H9 (cell line): ENCODE data around the gene PIP5K1C. TPM values are rescaled to one million over a fixed set of nuclear protein-coding genes. Genes with fewer than 3 reads are reported as not detected.

Experiments
- DNase-seq: peaks from one replicate; pipeline ENCODE4 v3.0.0-alpha.2; 2017
- H2AFZ ChIP-seq: one replicate; pipeline ENCODE4 v1.6.1; 2013; ENCODE audit warnings: mild to moderate bottlenecking, low read length, control low read depth, moderate library complexity
- H2AK5ac ChIP-seq: 2 replicates; pipeline ENCODE4 v1.6.1; 2013; ENCODE audit warnings: low read length, control low read depth, mixed read lengths; ENCODE audit not compliant: insufficient read length
- H2BK120ac ChIP-seq: one replicate; pipeline ENCODE4 v1.6.1; 2013; ENCODE audit warnings: low read depth, mild to moderate bottlenecking, low read length, control low read depth, inconsistent platforms; ENCODE audit not compliant: poor library complexity, severe bottlenecking
- H2BK12ac ChIP-seq: 2 replicates; pipeline ENCODE4 v1.6.1; 2013; ENCODE audit warnings: low read length, control low read depth, mixed read lengths, low read depth; ENCODE audit not compliant: insufficient read length
- H2BK15ac ChIP-seq: 2 replicates; pipeline ENCODE4 v1.6.1; 2013; ENCODE audit warnings: low read depth, low read length, control low read depth
- H2BK20ac ChIP-seq: one replicate; pipeline ENCODE4 v1.6.1; 2013; ENCODE audit warnings: low read depth, mild to moderate bottlenecking, low read length, control low read depth, inconsistent platforms; ENCODE audit not compliant: poor library complexity, severe bottlenecking
- H2BK5ac ChIP-seq: 2 replicates; pipeline ENCODE4 v1.6.1; 2013; ENCODE audit warnings: low read length, control low read depth, mixed read lengths; ENCODE audit not compliant: insufficient read length
- H3K14ac ChIP-seq: 2 replicates; pipeline ENCODE4 v1.6.1; 2013; ENCODE audit warnings: low read length, control low read depth; ENCODE audit not compliant: insufficient read depth
- H3K18ac ChIP-seq: 2 replicates; pipeline ENCODE4 v1.6.1; 2013; ENCODE audit warnings: low read depth, mild to moderate bottlenecking, mixed read lengths, low read length, control low read depth; ENCODE audit not compliant: insufficient read length
- H3K23ac ChIP-seq: 2 replicates; pipeline ENCODE4 v1.6.1; 2013; ENCODE audit warnings: low read length, control low read depth, mixed read lengths, low read depth; ENCODE audit not compliant: insufficient read length
- H3K23me2 ChIP-seq: 2 replicates; pipeline ENCODE4 v1.6.1; 2013; ENCODE audit warnings: low read depth, mild to moderate bottlenecking, mixed read lengths, low read length, control low read depth; ENCODE audit not compliant: insufficient read length, poor library complexity, severe bottlenecking
- H3K27ac ChIP-seq: 2 replicates; pipeline ENCODE4 v1.5.1; 2013; ENCODE audit warnings: low read length, control low read depth, mixed read lengths, low read depth; ENCODE audit not compliant: insufficient read length
- H3K27me3 ChIP-seq: 2 replicates; pipeline ENCODE4 v1.6.1; 2013; ENCODE audit warnings: low read length, control low read depth, inconsistent platforms; ENCODE audit not compliant: insufficient read depth
- H3K4ac ChIP-seq: 2 replicates; pipeline ENCODE4 v1.6.1; 2013; ENCODE audit warnings: low read depth, mild to moderate bottlenecking, control low read depth, inconsistent platforms, low read length, moderate library complexity
- H3K4me1 ChIP-seq: 2 replicates; pipeline ENCODE4 v1.6.1; 2013; ENCODE audit warnings: low read length, control low read depth, inconsistent platforms; ENCODE audit not compliant: insufficient read depth
- H3K4me2 ChIP-seq: 2 replicates; pipeline ENCODE4 v1.6.1; 2013; ENCODE audit warnings: low read length, control low read depth, mixed read lengths; ENCODE audit not compliant: insufficient read length, insufficient read depth
- H3K56ac ChIP-seq: 2 replicates; pipeline ENCODE4 v1.6.1; 2013; ENCODE audit warnings: low read depth, mild to moderate bottlenecking, mixed read lengths, low read length, control low read depth; ENCODE audit not compliant: insufficient read length
- H3K79me1 ChIP-seq: 2 replicates; pipeline ENCODE4 v1.6.1; 2013; ENCODE audit warnings: low read depth, mild to moderate bottlenecking, moderate library complexity, low read length, control low read depth, inconsistent platforms; ENCODE audit not compliant: insufficient read depth, poor library complexity, severe bottlenecking
- H3K79me2 ChIP-seq: 2 replicates; pipeline ENCODE4 v1.6.1; 2013; ENCODE audit warnings: low read length, control low read depth, inconsistent platforms; ENCODE audit not compliant: insufficient read depth
- H3K9ac ChIP-seq: 2 replicates; pipeline ENCODE4 v1.6.1; 2013; ENCODE audit warnings: low read length, control low read depth, mixed read lengths; ENCODE audit not compliant: insufficient read length; ENCODE audit errors: extremely low read depth
- H3K9me3 ChIP-seq: one replicate; pipeline ENCODE4 v1.6.1; 2013; ENCODE audit warnings: low read depth, low read length, inconsistent platforms; ENCODE audit not compliant: control insufficient read depth
- H3T11ph ChIP-seq: one replicate; pipeline ENCODE4 v1.6.1; 2013; ENCODE audit warnings: mild to moderate bottlenecking, low read length, control low read depth, inconsistent platforms
- H4K20me1 ChIP-seq: one replicate; pipeline ENCODE4 v1.6.1; 2013; ENCODE audit not compliant: control insufficient read depth, insufficient read length, insufficient read depth
- H4K5ac ChIP-seq: 2 replicates; pipeline ENCODE4 v1.6.1; 2013; ENCODE audit warnings: low read depth, mild to moderate bottlenecking, mixed read lengths, low read length, control low read depth; ENCODE audit not compliant: insufficient read length
- H4K8ac ChIP-seq: replicated peaks from 2 replicates; pipeline ENCODE4 v1.6.1; 2013; ENCODE audit warnings: low read length, control low read depth, mixed read lengths, low read depth; ENCODE audit not compliant: insufficient read length
- H4K91ac ChIP-seq: 2 replicates; pipeline ENCODE4 v1.6.1; 2013; ENCODE audit warnings: low read depth, mild to moderate bottlenecking, moderate library complexity, mixed read lengths, low read length, control low read depth; ENCODE audit not compliant: insufficient read length
- H3K27ac Mint-ChIP-seq, 3 experiments: 2 replicates in 2 of 3; 3 replicates in 1 of 3; pipeline ENCODE4 v1.8.0; 2020 to 2021; ENCODE audit warnings: mixed read lengths in 3 of 3, mild to moderate bottlenecking in 1 of 3, moderate library complexity in 1 of 3
- H3K27me3 Mint-ChIP-seq: 2 replicates; pipeline ENCODE4 v1.8.0; 2021; ENCODE audit warnings: low read depth, mild to moderate bottlenecking, moderate library complexity, mixed read lengths
- H3K36me3 Mint-ChIP-seq, 3 experiments: 2 replicates in 2 of 3; 3 replicates in 1 of 3; pipeline ENCODE4 v1.8.0; 2020 to 2021; ENCODE audit warnings: low read depth in 3 of 3, mixed read lengths in 3 of 3; ENCODE audit not compliant: insufficient read depth in 1 of 3
- H3K4me1 Mint-ChIP-seq, 2 experiments: 2 replicates each; pipeline ENCODE4 v1.8.0; 2020; ENCODE audit warnings: mixed read lengths in 2 of 2
- H3K4me3 Mint-ChIP-seq, 2 experiments: 2 replicates in 1 of 2; 3 replicates in 1 of 2; pipeline ENCODE4 v1.8.0; 2020 to 2021; ENCODE audit warnings: mild to moderate bottlenecking in 2 of 2, mixed read lengths in 2 of 2, moderate library complexity in 1 of 2
- H3K9me3 Mint-ChIP-seq, 2 experiments: 2 replicates in 1 of 2; 3 replicates in 1 of 2; pipeline ENCODE4 v1.8.0; 2020; ENCODE audit warnings: mild to moderate bottlenecking in 2 of 2, mixed read lengths in 2 of 2, moderate library complexity in 1 of 2
- WGBS: extraction: QIAGEN DNeasy Blood & Tissue Kit; methylation state at CpG from one replicate; pipeline ENCODE4 v1.1.7; 2013; ENCODE audit warnings: missing lambda C conversion rate, low lambda C conversion rate, mixed read lengths; ENCODE audit not compliant: insufficient read length; ENCODE audit errors: extremely low coverage; 5-methylcytosine and 5-hydroxymethylcytosine counted together
- total RNA-seq: library from RNA; stranded (reverse); gene quantifications from 2 replicates; pipeline ENCODE4 v1.2.1, GENCODE V29; 2021
- TF ChIP-seq, protein P1 (sequence below): fragments of 200-600 bp; sonication (generic); conservative IDR thresholded peaks from 3 replicates; pipeline ENCODE4 v1.8.0; 2021; ENCODE audit warnings: antibody characterized with exemption, mild to moderate bottlenecking

The PIP5K1C gene
- total RNA-seq, 1 experiment from 2014 or later, result 41.7 TPM

GRCh38 chr19:3614858-3615505 is 85.3 kb downstream of the PIP5K1C start:
- no peak overlapping the region for H2BK120ac ChIP-seq
- no peak overlapping the region for H3K27ac ChIP-seq
- TF ChIP-seq, protein P1, sequence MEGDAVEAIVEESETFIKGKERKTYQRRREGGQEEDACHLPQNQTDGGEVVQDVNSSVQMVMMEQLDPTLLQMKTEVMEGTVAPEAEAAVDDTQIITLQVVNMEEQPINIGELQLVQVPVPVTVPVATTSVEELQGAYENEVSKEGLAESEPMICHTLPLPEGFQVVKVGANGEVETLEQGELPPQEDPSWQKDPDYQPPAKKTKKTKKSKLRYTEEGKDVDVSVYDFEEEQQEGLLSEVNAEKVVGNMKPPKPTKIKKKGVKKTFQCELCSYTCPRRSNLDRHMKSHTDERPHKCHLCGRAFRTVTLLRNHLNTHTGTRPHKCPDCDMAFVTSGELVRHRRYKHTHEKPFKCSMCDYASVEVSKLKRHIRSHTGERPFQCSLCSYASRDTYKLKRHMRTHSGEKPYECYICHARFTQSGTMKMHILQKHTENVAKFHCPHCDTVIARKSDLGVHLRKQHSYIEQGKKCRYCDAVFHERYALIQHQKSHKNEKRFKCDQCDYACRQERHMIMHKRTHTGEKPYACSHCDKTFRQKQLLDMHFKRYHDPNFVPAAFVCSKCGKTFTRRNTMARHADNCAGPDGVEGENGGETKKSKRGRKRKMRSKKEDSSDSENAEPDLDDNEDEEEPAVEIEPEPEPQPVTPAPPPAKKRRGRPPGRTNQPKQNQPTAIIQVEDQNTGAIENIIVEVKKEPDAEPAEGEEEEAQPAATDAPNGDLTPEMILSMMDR, result no peak
- H3K18ac ChIP-seq, result no peak overlapping the region
- H2BK20ac ChIP-seq, result no peak overlapping the region
- H3K23me2 ChIP-seq, result no peaks in the 10 kb centered on the region
- WGBS, result no CpG with 5 or more reads among the region's 18 CpGs
- H4K91ac ChIP-seq, result no peak overlapping the region
- no peak overlapping the region for H3K14ac ChIP-seq
- H2AFZ ChIP-seq, result no peak overlapping the region
- H3K4me1 Mint-ChIP-seq, result no peaks in the 10 kb centered on the region
- no peaks in the 10 kb centered on the region for H3K27me3 Mint-ChIP-seq
- DNase-seq, result no peak
- H3K56ac ChIP-seq, result no peak overlapping the region
- H3K9ac ChIP-seq, result no peak overlapping the region
- no peaks in the 10 kb centered on the region for H3K9me3 ChIP-seq
- H3K79me2 ChIP-seq, result no peaks in the 10 kb centered on the region
- H2BK5ac ChIP-seq, result no peak overlapping the region
- H3K9me3 Mint-ChIP-seq, result no peaks in the 10 kb centered on the region
- H4K20me1 ChIP-seq, result peaks cover 3% of the 10 kb centered on the region
- no peak overlapping the region; a peak in 1 of 7 replicates for H3K27ac Mint-ChIP-seq
- H3K4me3 Mint-ChIP-seq, result no peak overlapping the region
- H3K4me2 ChIP-seq, result no peak overlapping the region
- no peak overlapping the region for H2BK12ac ChIP-seq
- H3K27me3 ChIP-seq, result no peaks in the 10 kb centered on the region
- H3K36me3 Mint-ChIP-seq, result peaks cover 7 to 17% (median 15%) of the 10 kb centered on the region in 3 experiments; a peak in 6 of 7 replicates
- no peak overlapping the region for H4K5ac ChIP-seq
- H2BK15ac ChIP-seq, result no peak overlapping the region
- no peak overlapping the region for H2AK5ac ChIP-seq
- H3K4me1 ChIP-seq, result no peaks in the 10 kb centered on the region
- no peak overlapping the region for H3K23ac ChIP-seq
- H3K4ac ChIP-seq, result no peak overlapping the region
- H4K8ac ChIP-seq, result no peak overlapping the region
- H3T11ph ChIP-seq, result no peak overlapping the region
- no peaks in the 10 kb centered on the region for H3K79me1 ChIP-seq
